K562 (cell line): Measurements from ENCODE around the gene DBNDD1. TPM values are rescaled to one million over a fixed set of nuclear protein-coding genes. Genes with fewer than 3 reads are reported as not detected.

ENCODE experiments used
- ATAC-seq: fragments of 200-7000 bp; cut with Tn5 transposase; 3 replicates; pipeline ENCODE4 v1.9.1; 2020; ENCODE audit warnings: moderate library complexity
- BruUV-seq: library from RNA; stranded (reverse); fragments of 400-500 nt; replicated peaks from 2 replicates; lab custom pipeline; 2021; lab: Mats Ljungman, UMichigan
- CTCF ChIA-PET: fragments of 300-600 bp; formaldehyde crosslinking; extraction: SDS; loops from one replicate; lab custom pipeline; 2021; ENCODE audit warnings: low intra/inter-chr PET ratio; lab: Yijun Ruan, JAX
- POLR2A ChIA-PET: fragments of 300-600, 350-650 bp; sonication (Branson Sonifier 250); formaldehyde crosslinking; extraction: SDS; loops from one replicate; lab custom pipeline; 2021; ENCODE audit warnings: antibody characterized with exemption, inconsistent platforms; lab: Yijun Ruan, JAX
- DNase-seq, 4 experiments: peaks; one replicate each; pipeline versions ENCODE4 v3.0.0 to v3.0.0-alpha.2; 2011 to 2018; ENCODE audit warnings: low spot score in 3 of 4, mixed read lengths in 3 of 4; ENCODE audit errors: extremely low read depth in 1 of 4
- FAIRE-seq: peaks from 2 replicates; lab custom pipeline; 2011; peaks lifted over from hg19 to GRCh38; lab: Jason Lieb, UNC
- H2AFZ ChIP-seq: 2 replicates; pipeline ENCODE4 v1.6.0; 2011; ENCODE audit warnings: low read depth, low read length, control low read depth, inconsistent platforms
- H3K27ac ChIP-seq: fragments of 200-600 bp; 3 replicates; pipeline ENCODE4 v1.8.0; 2011; ENCODE audit warnings: low read depth, mild to moderate bottlenecking, control low read depth, inconsistent platforms, low read length, moderate library complexity, mixed read lengths; ENCODE audit errors: extremely low read depth
- H3K27me3 ChIP-seq, 2 experiments: fragments of 300-600 bp in 1 of 2; 2 replicates in 1 of 2; 3 replicates in 1 of 2; pipeline versions ENCODE4 v1.6.0 to v1.8.0; 2011; ENCODE audit warnings: inconsistent platforms in 2 of 2, low read length in 2 of 2, mild to moderate bottlenecking in 1 of 2, mixed read lengths in 1 of 2, moderate library complexity in 1 of 2; ENCODE audit not compliant: control insufficient read depth in 2 of 2, insufficient read depth in 2 of 2
- H3K36me3 ChIP-seq: fragments of 300-600 bp; 3 replicates; pipeline ENCODE4 v1.8.0; 2011; ENCODE audit warnings: mild to moderate bottlenecking, low read length, inconsistent platforms; ENCODE audit not compliant: control insufficient read depth, insufficient read depth
- H3K4me1 ChIP-seq, 2 experiments: fragments of 200-600 bp in 1 of 2; replicated peaks in 1 of 2; 2 replicates in 1 of 2; 3 replicates in 1 of 2; pipeline versions ENCODE4 v1.5.1 to v1.8.0; 2011; ENCODE audit warnings: inconsistent platforms in 2 of 2, low read length in 2 of 2, mild to moderate bottlenecking in 1 of 2, mixed read lengths in 1 of 2, moderate library complexity in 1 of 2; ENCODE audit not compliant: control insufficient read depth in 2 of 2, insufficient read depth in 2 of 2
- H3K4me2 ChIP-seq: 2 replicates; pipeline ENCODE4 v1.6.1; 2011; ENCODE audit warnings: low read length, control low read depth, inconsistent platforms, mixed read lengths; ENCODE audit not compliant: insufficient read depth
- H3K4me3 ChIP-seq: fragments of 200-600 bp; sonication (generic), shearing (Covaris generic); 2 replicates; pipeline ENCODE4 v1.5.1; 2016; ENCODE audit warnings: control low read depth, inconsistent platforms
- H3K79me2 ChIP-seq: fragments of 200-600 bp; 3 replicates; pipeline ENCODE4 v1.8.0; 2011; ENCODE audit warnings: low read length, inconsistent platforms; ENCODE audit not compliant: control insufficient read depth, insufficient read depth
- H3K9ac ChIP-seq, 2 experiments: 2 replicates each; pipeline versions ENCODE4 v1.6.0 to v1.6.1; 2011; ENCODE audit warnings: low read depth in 2 of 2, low read length in 2 of 2, control low read depth in 1 of 2, inconsistent platforms in 1 of 2, mild to moderate bottlenecking in 1 of 2, mixed read lengths in 1 of 2; ENCODE audit not compliant: insufficient read depth in 1 of 2
- H3K9me1 ChIP-seq: one replicate; pipeline ENCODE4 v1.6.0; 2011; ENCODE audit warnings: inconsistent platforms, mild to moderate bottlenecking, low read length, moderate library complexity; ENCODE audit not compliant: control insufficient read depth, insufficient read depth
- H3K9me3 ChIP-seq: replicated peaks from 2 replicates; pipeline ENCODE4 v1.5.1; 2011; ENCODE audit warnings: low read depth, low read length, inconsistent platforms; ENCODE audit not compliant: control insufficient read depth, insufficient read depth
- H4K20me1 ChIP-seq: replicated peaks from 2 replicates; pipeline ENCODE4 v1.6.1; 2011; ENCODE audit warnings: low read length, inconsistent platforms, mixed read lengths; ENCODE audit not compliant: control insufficient read depth, insufficient read depth
- ARID3B ChIP-seq: fragments of 250-450 bp; sonication (Bioruptor Pico); IDR thresholded peaks from 2 replicates; pipeline ENCODE4 v1.4.0; 2020; ENCODE audit warnings: borderline replicate concordance
- CBFB ChIP-seq: sonication (generic); formaldehyde crosslinking; IDR thresholded peaks from 2 replicates; pipeline ENCODE4 v1.4.0; 2020; ENCODE audit warnings: mild to moderate bottlenecking, missing genetic modification reagents
- DEAF1 ChIP-seq: fragments of 450-650 bp; formaldehyde crosslinking; IDR thresholded peaks from 2 replicates; pipeline ENCODE4 v1.4.0; 2020; ENCODE audit warnings: mild to moderate bottlenecking, moderate library complexity
- ELF4 ChIP-seq: fragments of 450-650 bp; formaldehyde crosslinking; IDR thresholded peaks from 2 replicates; pipeline ENCODE4 v1.4.0; 2022; ENCODE audit warnings: missing genetic modification characterization
- HIVEP1 ChIP-seq: fragments of 250-450 bp; sonication (Bioruptor Pico); IDR thresholded peaks from 2 replicates; pipeline ENCODE4 v1.4.0; 2020; ENCODE audit warnings: mild to moderate bottlenecking
- MCM3 ChIP-seq: fragments of 450-650 bp; IDR thresholded peaks from 2 replicates; pipeline ENCODE4 v1.6.1; 2016
- NCOA2 ChIP-seq, 2 experiments: fragments of 450-650 bp; IDR thresholded peaks; 2 replicates each; pipeline ENCODE4 v1.6.1; 2018; ENCODE audit warnings: mild to moderate bottlenecking in 2 of 2, moderate library complexity in 1 of 2; ENCODE audit not compliant: partially characterized antibody in 2 of 2
- NUFIP1 ChIP-seq: fragments of 450-650 bp; IDR thresholded peaks from 2 replicates; pipeline ENCODE4 v1.6.1; 2018; ENCODE audit not compliant: partially characterized antibody
- PATZ1 ChIP-seq: fragments of 250-450 bp; sonication (Bioruptor Pico); IDR thresholded peaks from 2 replicates; pipeline ENCODE4 v1.5.0; 2020; ENCODE audit warnings: mild to moderate bottlenecking, borderline replicate concordance
- PURB ChIP-seq: sonication (generic); formaldehyde crosslinking; IDR thresholded peaks from 2 replicates; pipeline ENCODE4 v1.9.0; 2021; ENCODE audit warnings: low read depth, mild to moderate bottlenecking, missing genetic modification reagents
- PYGO2 ChIP-seq: fragments of 450-650 bp; IDR thresholded peaks from 2 replicates; pipeline ENCODE4 v1.6.1; 2016; ENCODE audit warnings: mild to moderate bottlenecking, missing genetic modification characterization, moderate library complexity, missing compliant biosample characterization
- RBM34 ChIP-seq: fragments of 200-400 bp; formaldehyde crosslinking; IDR thresholded peaks from 2 replicates; pipeline ENCODE4 v1.6.1; 2018; ENCODE audit warnings: low read length, borderline replicate concordance; ENCODE audit not compliant: insufficient read depth
- SOX6 ChIP-seq: fragments of 450-650 bp; IDR thresholded peaks from 2 replicates; pipeline ENCODE4 v1.6.1; 2014; ENCODE audit warnings: mild to moderate bottlenecking
- SRSF3 ChIP-seq: fragments of 200-400 bp; formaldehyde crosslinking; IDR thresholded peaks from 2 replicates; pipeline ENCODE4 v1.6.1; 2016; ENCODE audit warnings: mild to moderate bottlenecking, low read length, moderate library complexity; ENCODE audit not compliant: insufficient read depth
- THRA ChIP-seq: fragments of 450-650 bp; IDR thresholded peaks from 2 replicates; pipeline ENCODE4 v1.6.1; 2017; ENCODE audit warnings: mild to moderate bottlenecking, moderate library complexity
- ZEB2 ChIP-seq: fragments of 450-650 bp; IDR thresholded peaks from 2 replicates; pipeline ENCODE4 v1.6.1; 2016
- ZNF140 ChIP-seq: fragments of 250-450 bp; sonication (Bioruptor Pico); IDR thresholded peaks from 2 replicates; pipeline ENCODE4 v1.8.0; 2021; ENCODE audit warnings: moderate library complexity, mild to moderate bottlenecking, inconsistent platforms
- WGBS: fragments of 100-300 bp; shearing (Covaris generic); methylation state at CpG from one replicate; pipeline ENCODE4 v1.1.6; 2016; ENCODE audit warnings: low coverage, mixed read lengths; ENCODE audit not compliant: insufficient coverage; ENCODE audit errors: missing lambda C conversion rate; 5-methylcytosine and 5-hydroxymethylcytosine counted together
- in situ Hi-C: fragments of 300-500 bp; cut with MboI; formaldehyde crosslinking; loops from 4 replicates; pipeline ENCODE4 v1.15.0; 2018; ENCODE audit warnings: inconsistent platforms, mixed read lengths
- intact Hi-C: fragments of 100-400 bp; cut with micrococcal nuclease; formaldehyde crosslinking; loops from 2 replicates; pipeline ENCODE4 v1.14.2; 2022
- polyA plus RNA-seq, 8 experiments: library from polyadenylated mRNA; depleted of rRNA in 4 of 8; stranded (reverse) in 5 of 8; unstranded in 3 of 8; fragments of >200 nt; fragmentation: Nextera tagmentation in 2 of 8; fragmentation: Illumina TruSeq in 1 of 8; extraction: Ambion mirVana in 2 of 8; extraction: Trizol in 1 of 8; gene quantifications; 2 replicates each; pipeline versions ENCODE4 v1.2.1 to v1.2.3, GENCODE V29; 2011 to 2014; ENCODE audit warnings: inconsistent platforms in 1 of 8, missing spikeins in 1 of 8
- total RNA-seq, 7 experiments: library from RNA; depleted of rRNA in 6 of 7; stranded (reverse); fragments of >200 nt in 6 of 7; fragmentation: Illumina TruSeq in 2 of 7; extraction: Trizol in 2 of 7; gene quantifications; 2 replicates each; pipeline versions ENCODE4 v1.2.1 to v1.2.3, GENCODE V29; 2011 to 2021; ENCODE audit warnings: low replicate concordance in 1 of 7

DBNDD1 gene
- total and polyA plus RNA-seq, 9 of the 15 experiments (the other 6 are each of a cell fraction or from before 2014, with no cell fraction given) = 0.55 to 13.0 (median 5.8) TPM

- H4K20me1 ChIP-seq = no peaks in the 10 kb centered on the region
- H3K27ac ChIP-seq = no peak overlapping the region
- no peak overlapping the region for H3K4me3 ChIP-seq
- H3K9me3 ChIP-seq = no peaks in the 10 kb centered on the region
- no peaks in the 10 kb centered on the region for H3K79me2 ChIP-seq
- CTCF ChIA-PET = no interaction called here
- H3K36me3 ChIP-seq = no peaks in the 10 kb centered on the region
- no peak for TF ChIP-seq SRSF3
- TF ChIP-seq ARID3B (CRISPR knock-in tag) = no peak
- TF ChIP-seq PYGO2 (tag) = no peak
- no peak for TF ChIP-seq RBM34
- no peak for TF ChIP-seq MCM3
- TF ChIP-seq NCOA2 (IDR thresholded peaks at IDR 0.05; ENCODE audit: partially characterized antibody in 2 of 2) = no peak
- TF ChIP-seq PURB (CRISPR knock-in tag) = no peak
- TF ChIP-seq DEAF1 (CRISPR knock-in tag) = no peak
- TF ChIP-seq ELF4 = no peak
- TF ChIP-seq ZEB2 = no peak
- no peak for TF ChIP-seq NUFIP1
- TF ChIP-seq SOX6 = no peak
- no peak for TF ChIP-seq CBFB (CRISPR knock-in tag)
- no peak for TF ChIP-seq HIVEP1 (CRISPR knock-in tag)
- no peak for TF ChIP-seq PATZ1
- TF ChIP-seq ZNF140 = no peak
- no peak for TF ChIP-seq THRA
- POLR2A ChIA-PET = interaction anchor here (1.9 kb wide), 1 partner anchor 12 kb away, joined by 12 read pairs; the partner anchor contains the start of gene DBNDD1
- FAIRE-seq (no peak), ATAC-seq (no peak), DNase-seq (no peak)
- BruUV-seq = no TSS peak
- no peaks in the 10 kb centered on the region for H3K9me1 ChIP-seq
- H2AFZ ChIP-seq = no peak overlapping the region
- intact Hi-C loops = no loop called here
- H3K4me1 ChIP-seq = peaks cover 0 to 42% of the 10 kb centered on the region in 2 experiments; a peak in 3 of 5 replicates
- 73% methylated on average over 25 of the region's 37 CpGs for WGBS
- in situ Hi-C loops = no loop called here
- no peaks in the 10 kb centered on the region for H3K27me3 ChIP-seq
- no peak overlapping the region for H3K4me2 ChIP-seq
- peak overlapping the region in 1 of 2 experiments; percentile 58; a peak in 2 of 4 replicates for H3K9ac ChIP-seq
Observed at GRCh38 chr16:90005956-90006663, 13.1 kb downstream of the DBNDD1 start.
